ENCODE results near the gene LDHAL6B.

DNA sequence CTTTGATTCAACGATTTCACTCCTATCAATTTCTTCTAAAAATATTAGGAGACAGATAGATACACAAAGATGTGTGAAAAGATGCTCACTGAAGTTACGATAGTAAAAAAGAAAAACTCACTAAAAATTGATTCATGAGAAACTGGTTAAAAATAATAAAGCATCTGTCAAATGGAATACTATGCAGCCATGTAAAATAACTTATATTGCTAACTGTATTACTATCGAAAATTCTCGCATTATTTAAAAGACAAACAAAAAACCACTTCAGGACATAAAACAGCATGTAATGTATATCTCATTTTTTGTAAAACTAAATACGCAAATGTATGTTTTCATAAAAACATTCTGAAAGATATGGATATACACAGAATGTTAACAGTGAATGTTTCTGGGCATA, 33.4 kb upstream of the LDHAL6B start:
- TF ChIP-seq GATA2 (IDR thresholded peaks at IDR 0.05; ENCODE audit: low read depth, low read length) (no peak), GATA3 (IDR thresholded peaks at IDR 0.05; ENCODE audit: low read depth, low read length) (no peak)
